Neural cell (in vitro differentiated cells): ENCODE measurements around the gene MYO5C.

ENCODE experiments used
- CTCF ChIP-seq: fragments of 450-650 bp; IDR thresholded peaks from 2 replicates; pipeline ENCODE4 v1.5.1; 2014; ENCODE audit warnings: antibody characterized with exemption, mild to moderate bottlenecking, moderate library complexity; ENCODE audit not compliant: poor library complexity, severe bottlenecking
- EZH2 ChIP-seq: fragments of 200-600, 300-800 bp; shearing (Covaris generic), sonication (generic); IDR thresholded peaks from 2 replicates; pipeline ENCODE4 v1.6.1; 2014; ENCODE audit warnings: antibody characterized with exemption, low read length, borderline replicate concordance, mild to moderate bottlenecking; ENCODE audit not compliant: insufficient read depth, poor library complexity, severe bottlenecking
- POLR2AphosphoS5 ChIP-seq: IDR thresholded peaks from 2 replicates; pipeline ENCODE4 v1.6.1; 2012

DNA sequence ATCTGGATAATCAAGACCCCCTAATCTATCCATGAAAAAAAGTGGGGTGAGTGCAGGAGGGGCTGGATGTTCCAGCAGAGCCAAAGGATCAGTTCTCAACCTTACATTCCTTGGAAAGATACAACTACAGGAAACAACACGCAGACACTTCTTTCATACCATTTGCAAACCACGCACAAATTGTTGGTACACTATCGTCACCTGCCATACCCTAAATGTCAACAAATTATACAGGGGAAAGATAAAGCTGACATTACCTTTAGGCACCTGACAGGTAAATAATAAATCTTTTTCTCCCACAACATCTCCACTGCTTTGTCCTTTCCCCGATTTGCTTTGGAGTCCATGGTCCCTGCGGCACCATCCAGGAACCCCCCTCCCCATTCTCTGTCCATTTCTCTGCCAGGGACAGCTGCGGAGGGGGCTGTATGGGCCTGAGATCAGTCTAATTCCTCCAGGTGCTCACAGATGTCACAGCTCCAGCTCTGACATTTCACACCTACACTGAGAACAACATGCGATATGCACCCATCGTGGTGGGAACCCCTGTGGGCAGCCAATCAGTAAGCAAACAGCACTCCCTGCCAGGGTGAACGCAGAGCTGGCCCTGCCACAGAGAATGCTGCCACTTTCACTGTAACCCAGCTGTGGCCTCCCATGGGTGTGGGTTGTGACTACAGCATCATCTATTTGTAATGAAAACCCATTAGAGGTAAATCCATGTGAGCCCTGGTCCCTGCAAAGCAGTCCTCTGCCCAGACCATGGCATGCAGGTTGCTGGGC, 145.4 kb downstream of the MYO5C start:
- TF ChIP-seq CTCF: no peak
- no peak for TF ChIP-seq EZH2
- no peak for TF ChIP-seq POLR2AphosphoS5
